SK-N-SH (cell line): ENCODE measurements around the gene EXOC3.

ENCODE experiments used
- EP300 ChIP-seq, 2 experiments: IDR thresholded peaks; 2 replicates each; pipeline versions ENCODE4 v1.4.0 to v1.6.1; 2012; ENCODE audit warnings: borderline replicate concordance in 1 of 2, low read depth in 1 of 2, low read length in 1 of 2
- FOXM1 ChIP-seq: IDR thresholded peaks from 2 replicates; pipeline ENCODE4 v1.4.0; 2012; ENCODE audit warnings: low read depth, mild to moderate bottlenecking
- NRF1 ChIP-seq: IDR thresholded peaks from 2 replicates; pipeline ENCODE4 v1.6.1; 2012; ENCODE audit warnings: low read depth, mild to moderate bottlenecking, low read length
- RAD21 ChIP-seq: IDR thresholded peaks from 2 replicates; pipeline ENCODE4 v1.6.1; 2012; ENCODE audit warnings: mild to moderate bottlenecking, low read length
- RXRA ChIP-seq: IDR thresholded peaks from 2 replicates; pipeline ENCODE4 v1.4.0; 2012; ENCODE audit warnings: low read depth, mild to moderate bottlenecking, borderline replicate concordance
- TAF1 ChIP-seq: IDR thresholded peaks from 2 replicates; pipeline ENCODE4 v1.6.1; 2012; ENCODE audit warnings: low read depth, mild to moderate bottlenecking, low read length, moderate library complexity, borderline replicate concordance
- TEAD4 ChIP-seq: IDR thresholded peaks from 2 replicates; pipeline ENCODE4 v1.4.0; 2012; ENCODE audit warnings: mild to moderate bottlenecking, borderline replicate concordance; ENCODE audit not compliant: insufficient read depth
- TF ChIP-seq, protein P1 (sequence below): fragments of 200-600 bp; sonication (generic); IDR thresholded peaks from 2 replicates; pipeline ENCODE4 v1.6.1; 2017; ENCODE audit warnings: antibody characterized with exemption, mild to moderate bottlenecking, moderate library complexity
- TF ChIP-seq, protein P2 (sequence below): IDR thresholded peaks from 2 replicates; pipeline ENCODE4 v1.6.1; 2012; ENCODE audit warnings: mild to moderate bottlenecking, low read depth, low read length, moderate library complexity
- TF ChIP-seq, protein P3 (sequence below): IDR thresholded peaks from 2 replicates; pipeline ENCODE4 v1.4.0; 2012; ENCODE audit warnings: low read depth

DNA sequence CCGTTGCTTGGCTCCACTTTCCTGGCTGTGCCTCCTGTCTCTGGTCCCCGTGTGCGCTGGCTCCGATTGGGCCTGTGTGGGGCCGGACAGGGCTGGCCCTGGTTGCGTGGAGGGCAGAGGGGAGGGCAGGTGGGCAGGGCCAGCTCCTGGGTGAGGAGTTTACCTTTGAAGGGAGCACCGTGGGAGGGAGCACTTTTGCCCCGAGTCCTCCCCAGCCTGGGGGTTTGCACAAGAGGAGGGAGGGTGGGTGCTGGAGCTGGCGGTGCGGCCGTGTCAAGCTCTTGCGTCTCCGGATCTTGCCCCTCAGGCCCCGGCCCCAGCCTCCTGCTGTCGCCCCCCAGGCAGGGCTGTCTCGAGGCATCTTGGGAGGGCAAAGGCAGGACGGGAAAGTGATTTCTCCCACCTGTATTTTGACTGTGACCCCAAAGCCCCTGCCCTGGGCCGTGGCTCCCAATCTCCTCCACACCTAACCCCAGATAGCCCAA is 48.3 kb upstream of the EXOC3 start:
- no peak for TF ChIP-seq EP300 (IDR thresholded peaks at IDR 0.05; ENCODE audit: borderline replicate concordance in 1 of 2, low read depth in 1 of 2, low read length in 1 of 2)
- TF ChIP-seq, protein P1, sequence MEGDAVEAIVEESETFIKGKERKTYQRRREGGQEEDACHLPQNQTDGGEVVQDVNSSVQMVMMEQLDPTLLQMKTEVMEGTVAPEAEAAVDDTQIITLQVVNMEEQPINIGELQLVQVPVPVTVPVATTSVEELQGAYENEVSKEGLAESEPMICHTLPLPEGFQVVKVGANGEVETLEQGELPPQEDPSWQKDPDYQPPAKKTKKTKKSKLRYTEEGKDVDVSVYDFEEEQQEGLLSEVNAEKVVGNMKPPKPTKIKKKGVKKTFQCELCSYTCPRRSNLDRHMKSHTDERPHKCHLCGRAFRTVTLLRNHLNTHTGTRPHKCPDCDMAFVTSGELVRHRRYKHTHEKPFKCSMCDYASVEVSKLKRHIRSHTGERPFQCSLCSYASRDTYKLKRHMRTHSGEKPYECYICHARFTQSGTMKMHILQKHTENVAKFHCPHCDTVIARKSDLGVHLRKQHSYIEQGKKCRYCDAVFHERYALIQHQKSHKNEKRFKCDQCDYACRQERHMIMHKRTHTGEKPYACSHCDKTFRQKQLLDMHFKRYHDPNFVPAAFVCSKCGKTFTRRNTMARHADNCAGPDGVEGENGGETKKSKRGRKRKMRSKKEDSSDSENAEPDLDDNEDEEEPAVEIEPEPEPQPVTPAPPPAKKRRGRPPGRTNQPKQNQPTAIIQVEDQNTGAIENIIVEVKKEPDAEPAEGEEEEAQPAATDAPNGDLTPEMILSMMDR = no peak
- no peak for TF ChIP-seq NRF1
- no peak for TF ChIP-seq FOXM1
- TF ChIP-seq TEAD4 = no peak
- no peak for TF ChIP-seq RXRA
- TF ChIP-seq, protein P2, sequence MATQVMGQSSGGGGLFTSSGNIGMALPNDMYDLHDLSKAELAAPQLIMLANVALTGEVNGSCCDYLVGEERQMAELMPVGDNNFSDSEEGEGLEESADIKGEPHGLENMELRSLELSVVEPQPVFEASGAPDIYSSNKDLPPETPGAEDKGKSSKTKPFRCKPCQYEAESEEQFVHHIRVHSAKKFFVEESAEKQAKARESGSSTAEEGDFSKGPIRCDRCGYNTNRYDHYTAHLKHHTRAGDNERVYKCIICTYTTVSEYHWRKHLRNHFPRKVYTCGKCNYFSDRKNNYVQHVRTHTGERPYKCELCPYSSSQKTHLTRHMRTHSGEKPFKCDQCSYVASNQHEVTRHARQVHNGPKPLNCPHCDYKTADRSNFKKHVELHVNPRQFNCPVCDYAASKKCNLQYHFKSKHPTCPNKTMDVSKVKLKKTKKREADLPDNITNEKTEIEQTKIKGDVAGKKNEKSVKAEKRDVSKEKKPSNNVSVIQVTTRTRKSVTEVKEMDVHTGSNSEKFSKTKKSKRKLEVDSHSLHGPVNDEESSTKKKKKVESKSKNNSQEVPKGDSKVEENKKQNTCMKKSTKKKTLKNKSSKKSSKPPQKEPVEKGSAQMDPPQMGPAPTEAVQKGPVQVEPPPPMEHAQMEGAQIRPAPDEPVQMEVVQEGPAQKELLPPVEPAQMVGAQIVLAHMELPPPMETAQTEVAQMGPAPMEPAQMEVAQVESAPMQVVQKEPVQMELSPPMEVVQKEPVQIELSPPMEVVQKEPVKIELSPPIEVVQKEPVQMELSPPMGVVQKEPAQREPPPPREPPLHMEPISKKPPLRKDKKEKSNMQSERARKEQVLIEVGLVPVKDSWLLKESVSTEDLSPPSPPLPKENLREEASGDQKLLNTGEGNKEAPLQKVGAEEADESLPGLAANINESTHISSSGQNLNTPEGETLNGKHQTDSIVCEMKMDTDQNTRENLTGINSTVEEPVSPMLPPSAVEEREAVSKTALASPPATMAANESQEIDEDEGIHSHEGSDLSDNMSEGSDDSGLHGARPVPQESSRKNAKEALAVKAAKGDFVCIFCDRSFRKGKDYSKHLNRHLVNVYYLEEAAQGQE = no peak
- no peak for TF ChIP-seq TAF1
- TF ChIP-seq RAD21 = no peak
- TF ChIP-seq, protein P3, sequence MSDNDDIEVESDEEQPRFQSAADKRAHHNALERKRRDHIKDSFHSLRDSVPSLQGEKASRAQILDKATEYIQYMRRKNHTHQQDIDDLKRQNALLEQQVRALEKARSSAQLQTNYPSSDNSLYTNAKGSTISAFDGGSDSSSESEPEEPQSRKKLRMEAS = no peak
